Breast epithelium (tissue), 4 donors: ENCODE measurements around the gene KRT78. TPM values are rescaled to one million over a fixed set of nuclear protein-coding genes. Genes with fewer than 3 reads are reported as not detected.

Experiments
- DNase-seq, 2 donors: peaks; one replicate each; pipeline ENCODE4 v3.0.0-alpha.2; 2019; ENCODE audit warnings: low spot score in 2 of 2
- H3K27ac ChIP-seq, 2 donors: fragments of 200-600 bp; sonication (generic) in 1 of 2; one replicate each; pipeline ENCODE4 v1.5.1; 2016 to 2019; ENCODE audit warnings: mild to moderate bottlenecking in 1 of 2
- H3K27me3 ChIP-seq, 2 donors: fragments of 200-600 bp; sonication (generic) in 1 of 2; one replicate each; pipeline versions ENCODE4 v1.5.1 to v1.6.0; 2017 to 2019; ENCODE audit warnings: control low read depth in 1 of 2, mild to moderate bottlenecking in 1 of 2
- H3K36me3 ChIP-seq: fragments of 200-600 bp; one replicate; pipeline ENCODE4 v1.5.1; 2019
- H3K4me1 ChIP-seq, 2 donors: fragments of 200-600 bp; sonication (generic); one replicate each; pipeline ENCODE4 v1.5.1; 2016 to 2019; ENCODE audit warnings: control low read depth in 1 of 2
- H3K4me3 ChIP-seq, 3 donors: fragments of 200-600 bp; sonication (generic); 1 replicate in 2 of 3; 2 replicates in 1 of 3; pipeline ENCODE4 v1.5.1; 2016 to 2019; ENCODE audit warnings: mild to moderate bottlenecking in 3 of 3, moderate library complexity in 2 of 3
- H3K9me3 ChIP-seq, 2 donors: fragments of 200-600 bp; sonication (generic) in 1 of 2; one replicate each; pipeline ENCODE4 v1.5.1; 2016 to 2019; ENCODE audit warnings: control low read depth in 1 of 2
- CTCF ChIP-seq, 3 donors: fragments of 450-650 bp; IDR thresholded peaks; one replicate each; pipeline ENCODE4 v1.5.1; 2016 to 2017; ENCODE audit warnings: antibody characterized with exemption in 3 of 3, mild to moderate bottlenecking in 3 of 3, moderate library complexity in 3 of 3
- POLR2A ChIP-seq: fragments of 450-650 bp; IDR thresholded peaks from one replicate; pipeline ENCODE4 v1.6.1; 2016; ENCODE audit warnings: antibody characterized with exemption, mild to moderate bottlenecking, moderate library complexity
- POLR2AphosphoS5 ChIP-seq, 3 donors: sonication (generic); formaldehyde crosslinking; IDR thresholded peaks; one replicate each; pipeline ENCODE4 v1.6.1; 2017; ENCODE audit warnings: antibody characterized with exemption in 3 of 3
- intact Hi-C: fragments of 100-400 bp; cut with DNase I; formaldehyde crosslinking; loops from one replicate; pipeline ENCODE4 v1.15.1; 2023; ENCODE audit warnings: low total_unique reads
- total RNA-seq, 3 donors: library from RNA; depleted of rRNA; stranded (reverse); fragments of >200 nt; gene quantifications; one replicate each; pipeline ENCODE4 v1.1.0, GENCODE V29; 2016

KRT78 gene
- total RNA-seq, 3 donors from 2014 or later: 2.0 TPM; not detected in 2

- TF ChIP-seq POLR2A: no peak
- TF ChIP-seq CTCF (IDR thresholded peaks at IDR 0.05): no peak
- no peak for TF ChIP-seq POLR2AphosphoS5 (IDR thresholded peaks at IDR 0.05)
- Histone ChIP-seq H3K4me3 (no peak overlapping the region), H3K36me3 (no peaks in the 10 kb centered on the region), H3K9me3 (no peaks in the 10 kb centered on the region), H3K27me3 (peaks cover 0 to 4% of the 10 kb centered on the region in 2 donors), H3K27ac (no peak overlapping the region), H3K4me1 (no peaks in the 10 kb centered on the region)
- DNase-seq: no peak
- intact Hi-C loops: no loop called here
Observed at GRCh38 chr12:52813203-52813819, 35.5 kb downstream of the KRT78 start.

- Histone ChIP-seq H3K9me3 (no peaks in the 10 kb centered on the region), H3K36me3 (no peaks in the 10 kb centered on the region), H3K27ac (no peak overlapping the region), H3K4me3 (no peak overlapping the region), H3K4me1 (no peaks in the 10 kb centered on the region), H3K27me3 (peaks cover 0 to 2% of the 10 kb centered on the region in 2 donors)
- intact Hi-C loops: no loop called here
- TF ChIP-seq CTCF (IDR thresholded peaks at IDR 0.05): no peak
- DNase-seq: no peak
Observed at GRCh38 chr12:52812749-52813148, 36.0 kb downstream of the KRT78 start.

GRCh38 chr12:52812073-52812400 lies 36.8 kb downstream of the KRT78 start:
- no peak overlapping the region for H3K4me3 ChIP-seq
- no peak overlapping the region for H3K27ac ChIP-seq
- no peak for DNase-seq
- peaks cover 0 to 8% of the 10 kb centered on the region in 2 donors for H3K27me3 ChIP-seq
- intact Hi-C loops: no loop called here
- no peaks in the 10 kb centered on the region for H3K36me3 ChIP-seq
- H3K4me1 ChIP-seq: no peaks in the 10 kb centered on the region
- no peaks in the 10 kb centered on the region for H3K9me3 ChIP-seq
- TF ChIP-seq CTCF (IDR thresholded peaks at IDR 0.05) (no peak), POLR2AphosphoS5 (IDR thresholded peaks at IDR 0.05) (no peak), POLR2A (no peak)

GRCh38 chr12:52811191-52812072 lies 37.4 kb downstream of the KRT78 start:
- Histone ChIP-seq H3K4me1 (no peaks in the 10 kb centered on the region), H3K36me3 (no peaks in the 10 kb centered on the region), H3K27me3 (peaks cover 0 to 8% of the 10 kb centered on the region in 2 donors), H3K9me3 (no peaks in the 10 kb centered on the region), H3K4me3 (no peak overlapping the region), H3K27ac (no peak overlapping the region)
- no peak for DNase-seq
- TF ChIP-seq POLR2A (no peak), POLR2AphosphoS5 (IDR thresholded peaks at IDR 0.05) (no peak), CTCF (IDR thresholded peaks at IDR 0.05) (no peak)
- intact Hi-C loops: no loop called here

GRCh38 chr12:52810554-52810953 lies 38.2 kb downstream of the KRT78 start:
- intact Hi-C loops: no loop called here
- no peak for TF ChIP-seq POLR2AphosphoS5 (IDR thresholded peaks at IDR 0.05)
- no peak for TF ChIP-seq CTCF (IDR thresholded peaks at IDR 0.05)
- TF ChIP-seq POLR2A: no peak
- peaks cover 0 to 8% of the 10 kb centered on the region in 2 donors for H3K27me3 ChIP-seq
- no peak overlapping the region for H3K4me3 ChIP-seq
- no peak for DNase-seq
- H3K9me3 ChIP-seq: no peaks in the 10 kb centered on the region
- H3K4me1 ChIP-seq: no peaks in the 10 kb centered on the region
- no peak overlapping the region for H3K27ac ChIP-seq
- no peaks in the 10 kb centered on the region for H3K36me3 ChIP-seq
